T-helper 17 cell (primary cell): ENCODE data around the gene U2AF2. TPM values are rescaled to one million over a fixed set of nuclear protein-coding genes. Genes with fewer than 3 reads are reported as not detected.
A peak's percentile ranks its signal among the peaks of the same experiment; 100 is the strongest.

Experiments used
- ATAC-seq: fragments of 150-1000 bp; cut with Tn5 transposase; 2 replicates; pipeline ENCODE4 v1.10.0; 2021; ENCODE audit warnings: mild to moderate bottlenecking, moderate library complexity
- DNase-seq, 3 donors: peaks; one replicate each; pipeline versions ENCODE4 v3.0.0 to v3.0.0-alpha.2; 2020 to 2021
- H3K9me3 ChIP-seq: one replicate; pipeline ENCODE4 v1.7.0; 2013; ENCODE audit warnings: low read length, mild to moderate bottlenecking; ENCODE audit not compliant: control insufficient read depth, poor library complexity, severe bottlenecking
- H3K27ac Mint-ChIP-seq: one replicate; pipeline ENCODE4 v1.8.0; 2022; ENCODE audit warnings: mild to moderate bottlenecking, moderate library complexity, mixed read lengths
- H3K27me3 Mint-ChIP-seq: one replicate; pipeline ENCODE4 v1.8.0; 2022; ENCODE audit warnings: mixed read lengths
- H3K36me3 Mint-ChIP-seq: one replicate; pipeline ENCODE4 v1.8.0; 2022; ENCODE audit warnings: low read depth, mixed read lengths
- H3K4me1 Mint-ChIP-seq: one replicate; pipeline ENCODE4 v1.8.0; 2022; ENCODE audit warnings: mild to moderate bottlenecking, mixed read lengths
- H3K4me3 Mint-ChIP-seq: one replicate; pipeline ENCODE4 v1.8.0; 2022; ENCODE audit warnings: mild to moderate bottlenecking, moderate library complexity, mixed read lengths
- total RNA-seq, 4 donors: library from RNA in 2 of 4; stranded (reverse) in 2 of 4; gene quantifications; one replicate each; pipeline ENCODE4 v1.2.3 and lab custom pipeline; 2022 to 2026

The U2AF2 gene
- total RNA-seq, 2 donors from 2014 or later: 248 to 258 TPM

GRCh38 chr19:55615543-55616394 lies 39.1 kb upstream of the U2AF2 start:
- H3K4me3 Mint-ChIP-seq: no peak overlapping the region
- H3K27ac Mint-ChIP-seq: no peak overlapping the region
- H3K9me3 ChIP-seq: no peaks in the 10 kb centered on the region
- ATAC-seq: no peak
- no peak for DNase-seq
- H3K27me3 Mint-ChIP-seq: no peaks in the 10 kb centered on the region
- H3K36me3 Mint-ChIP-seq: no peaks in the 10 kb centered on the region
- peaks cover 17% of the 10 kb centered on the region for H3K4me1 Mint-ChIP-seq

GRCh38 chr19:55616395-55616875 lies 38.4 kb upstream of the U2AF2 start:
- ATAC-seq (no peak), DNase-seq (no peak)
- no peaks in the 10 kb centered on the region for H3K9me3 ChIP-seq
- Mint-ChIP-seq H3K27ac (no peak overlapping the region), H3K36me3 (no peaks in the 10 kb centered on the region), H3K4me3 (no peak overlapping the region), H3K4me1 (peaks cover 17% of the 10 kb centered on the region), H3K27me3 (no peaks in the 10 kb centered on the region)

GRCh38 chr19:55617426-55617825 lies 37.4 kb upstream of the U2AF2 start:
- H3K9me3 ChIP-seq: no peaks in the 10 kb centered on the region
- no peaks in the 10 kb centered on the region for H3K36me3 Mint-ChIP-seq
- ATAC-seq (no peak), DNase-seq (no peak)
- peaks cover 11% of the 10 kb centered on the region for H3K4me1 Mint-ChIP-seq
- H3K4me3 Mint-ChIP-seq: no peak overlapping the region
- H3K27me3 Mint-ChIP-seq: no peaks in the 10 kb centered on the region
- H3K27ac Mint-ChIP-seq: peak overlapping the region; percentile 51

GRCh38 chr19:55618426-55618825 lies 36.4 kb upstream of the U2AF2 start:
- H3K27me3 Mint-ChIP-seq: no peaks in the 10 kb centered on the region
- DNase-seq (no peak), ATAC-seq (no peak)
- peaks cover 7% of the 10 kb centered on the region for H3K4me1 Mint-ChIP-seq
- no peaks in the 10 kb centered on the region for H3K9me3 ChIP-seq
- no peak overlapping the region for H3K27ac Mint-ChIP-seq
- H3K4me3 Mint-ChIP-seq: no peak overlapping the region
- no peaks in the 10 kb centered on the region for H3K36me3 Mint-ChIP-seq

GRCh38 chr19:55619286-55619685 lies 35.5 kb upstream of the U2AF2 start:
- ATAC-seq: no peak
- peak overlapping the region; percentile 11 for H3K27ac Mint-ChIP-seq

GRCh38 chr19:55620410-55621204 lies 34.2 kb upstream of the U2AF2 start:
- Mint-ChIP-seq H3K27me3 (no peaks in the 10 kb centered on the region), H3K4me1 (peaks cover 19% of the 10 kb centered on the region), H3K27ac (peak overlapping the region; percentile 11), H3K4me3 (no peak overlapping the region), H3K36me3 (no peaks in the 10 kb centered on the region)
- ATAC-seq: no peak
- DNase-seq: no peak
- H3K9me3 ChIP-seq: no peaks in the 10 kb centered on the region

More at GRCh38 chr19:55619286-55619685, 35.5 kb upstream of the U2AF2 start:
- H3K4me3 Mint-ChIP-seq: no peak overlapping the region
- no peak for DNase-seq
- H3K4me1 Mint-ChIP-seq: peaks cover 12% of the 10 kb centered on the region
- H3K9me3 ChIP-seq: no peaks in the 10 kb centered on the region
- H3K36me3 Mint-ChIP-seq: no peaks in the 10 kb centered on the region
- no peaks in the 10 kb centered on the region for H3K27me3 Mint-ChIP-seq

GRCh38 chr19:55621205-55621672 lies 33.6 kb upstream of the U2AF2 start:
- no peak for ATAC-seq
- Mint-ChIP-seq H3K4me1 (peaks cover 20% of the 10 kb centered on the region), H3K27me3 (no peaks in the 10 kb centered on the region)

GRCh38 chr19:55621673-55622231 lies 33.1 kb upstream of the U2AF2 start:
- Mint-ChIP-seq H3K36me3 (no peaks in the 10 kb centered on the region), H3K4me1 (peaks cover 25% of the 10 kb centered on the region), H3K27me3 (no peaks in the 10 kb centered on the region), H3K4me3 (no peak overlapping the region), H3K27ac (no peak overlapping the region)
- no peak for ATAC-seq
- no peaks in the 10 kb centered on the region for H3K9me3 ChIP-seq
- no peak for DNase-seq

More at GRCh38 chr19:55621205-55621672, 33.6 kb upstream of the U2AF2 start:
- H3K9me3 ChIP-seq: no peaks in the 10 kb centered on the region
- Mint-ChIP-seq H3K4me3 (no peak overlapping the region), H3K36me3 (no peaks in the 10 kb centered on the region), H3K27ac (no peak overlapping the region)
- no peak for DNase-seq

- H3K9me3 ChIP-seq: no peaks in the 10 kb centered on the region
- DNase-seq (no peak), ATAC-seq (no peak)
- H3K4me1 Mint-ChIP-seq: peaks cover 26% of the 10 kb centered on the region
- no peak overlapping the region for H3K4me3 Mint-ChIP-seq
- H3K36me3 Mint-ChIP-seq: no peaks in the 10 kb centered on the region
- no peaks in the 10 kb centered on the region for H3K27me3 Mint-ChIP-seq
- no peak overlapping the region for H3K27ac Mint-ChIP-seq
Observed at GRCh38 chr19:55622242-55622969, 32.4 kb upstream of the U2AF2 start.

GRCh38 chr19:55623130-55623529 lies 31.7 kb upstream of the U2AF2 start:
- ATAC-seq (no peak), DNase-seq (no peak)
- no peaks in the 10 kb centered on the region for H3K9me3 ChIP-seq
- Mint-ChIP-seq H3K4me1 (peaks cover 28% of the 10 kb centered on the region), H3K4me3 (no peak overlapping the region), H3K27me3 (no peaks in the 10 kb centered on the region), H3K27ac (no peak overlapping the region), H3K36me3 (no peaks in the 10 kb centered on the region)

- Mint-ChIP-seq H3K4me3 (no peak overlapping the region), H3K4me1 (peaks cover 29% of the 10 kb centered on the region), H3K27ac (peak overlapping the region; percentile 94), H3K27me3 (no peaks in the 10 kb centered on the region), H3K36me3 (no peaks in the 10 kb centered on the region)
- DNase-seq: no peak
- H3K9me3 ChIP-seq: no peaks in the 10 kb centered on the region
- no peak for ATAC-seq
Observed at GRCh38 chr19:55623561-55623960, 31.3 kb upstream of the U2AF2 start.

GRCh38 chr19:55624109-55625003 lies 30.5 kb upstream of the U2AF2 start, which contains the start of gene ZNF784:
TSS of gene ZNF784 (minus strand) at chr19:55624566. CDS start at chr19:55624561, 5 bp downstream.
- Mint-ChIP-seq H3K27ac (peak within 1 kb of the TSS; percentile 94), H3K36me3 (no peaks in the 10 kb centered on the region), H3K4me3 (peak within 1 kb of the TSS; percentile 91), H3K27me3 (no peaks in the 10 kb centered on the region), H3K4me1 (peaks cover 29% of the 10 kb centered on the region)
- H3K9me3 ChIP-seq: no peaks in the 10 kb centered on the region
- ATAC-seq (peak; percentile 74), DNase-seq (peak; percentile 91 to 96 (median 95))
